T-helper 2 cell (primary cell): ENCODE measurements around the gene PLA2G6.
A peak's percentile ranks its signal among the peaks of the same experiment; 100 is the strongest.
"Not testable (repeated sequence)": the region's sequence is repeated elsewhere in the genome, so short reads cannot be mapped to it uniquely, and the experiment has no call there.

Source experiments
- DNase-seq, 5 experiments: peaks; one replicate each; pipeline versions ENCODE4 v3.0.0 to v3.0.0-alpha.2; 2012 to 2022

Gene PLA2G6

DNA sequence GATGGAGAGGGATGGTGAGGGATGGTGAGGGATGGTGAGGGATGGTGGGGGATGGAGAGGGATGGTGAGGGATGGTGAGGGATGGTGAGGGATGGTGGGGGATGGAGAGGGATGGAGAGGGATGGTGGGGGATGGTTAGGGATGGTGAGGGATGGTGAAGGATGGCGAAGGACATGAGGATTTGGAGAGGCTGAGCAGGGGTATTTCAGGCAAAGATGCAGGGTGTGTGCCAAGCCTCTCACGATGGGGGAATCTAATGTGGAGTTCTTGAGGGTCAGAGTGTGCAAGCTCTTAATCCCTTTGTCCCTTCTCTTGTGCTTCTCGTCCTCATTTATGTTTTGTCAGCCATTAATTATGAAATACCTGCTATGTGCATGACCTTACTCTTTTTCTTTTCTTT lies 7.5 kb upstream of the PLA2G6 start:
- DNase-seq: no peak

DNA sequence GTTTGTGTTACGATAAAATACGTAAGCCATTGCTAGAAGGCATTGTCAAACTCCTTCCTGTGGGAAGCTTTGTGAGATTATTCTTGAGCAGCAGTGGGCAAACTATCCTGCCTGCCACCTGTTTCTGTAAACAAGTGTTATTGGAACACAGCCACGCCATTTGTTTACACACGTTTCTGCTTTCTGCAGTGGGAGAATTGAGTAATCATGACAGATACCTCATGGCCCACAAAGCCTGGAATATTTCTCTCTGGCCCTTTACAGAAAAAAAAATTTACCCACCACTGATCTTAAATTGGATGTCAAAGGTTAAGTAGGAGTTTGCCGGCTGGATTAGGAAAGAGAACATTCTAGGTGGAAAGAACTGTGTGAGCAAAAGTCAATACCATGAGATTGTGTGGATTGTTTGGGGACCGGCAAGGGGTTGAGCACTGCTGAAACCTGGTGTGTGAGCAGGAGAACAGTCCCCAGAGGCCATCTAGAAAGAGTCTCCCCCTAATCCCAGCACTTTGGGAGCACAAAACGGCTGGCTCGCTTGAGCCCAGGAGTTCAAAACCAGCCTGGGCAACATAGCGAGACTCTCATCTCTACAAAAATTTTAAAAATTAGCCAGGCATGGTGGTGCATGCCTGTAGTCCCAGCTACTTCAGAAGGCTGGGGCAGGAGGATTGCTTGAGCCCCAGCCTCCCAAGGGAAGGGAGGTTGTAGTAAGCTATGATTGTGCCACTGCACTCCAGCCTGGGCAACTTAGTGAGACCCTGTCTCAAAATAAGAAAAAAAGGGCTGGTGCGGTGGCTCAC lies 6.0 kb upstream of the PLA2G6 start:
- no peak for DNase-seq

DNA sequence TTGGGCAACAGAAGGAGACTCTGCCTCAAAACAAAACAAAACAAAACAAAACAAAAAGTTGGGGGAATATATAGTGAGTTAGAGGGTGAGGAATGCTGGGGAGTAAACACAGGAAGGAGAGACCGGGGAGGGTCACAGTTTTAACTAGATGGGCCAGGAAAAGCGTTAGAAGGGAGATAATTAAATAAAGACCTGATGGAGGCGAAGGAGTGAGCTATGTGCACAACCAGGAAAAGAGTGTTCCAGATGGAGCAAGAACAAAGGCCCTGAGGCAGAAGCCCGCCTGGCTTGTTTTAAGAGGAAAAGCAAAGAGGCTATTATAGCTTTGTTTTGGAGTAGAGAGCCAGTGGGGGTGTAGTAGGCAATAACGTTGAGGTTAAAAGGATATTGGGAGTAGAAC lies 4.8 kb upstream of the PLA2G6 start:
- DNase-seq: no peak

DNA sequence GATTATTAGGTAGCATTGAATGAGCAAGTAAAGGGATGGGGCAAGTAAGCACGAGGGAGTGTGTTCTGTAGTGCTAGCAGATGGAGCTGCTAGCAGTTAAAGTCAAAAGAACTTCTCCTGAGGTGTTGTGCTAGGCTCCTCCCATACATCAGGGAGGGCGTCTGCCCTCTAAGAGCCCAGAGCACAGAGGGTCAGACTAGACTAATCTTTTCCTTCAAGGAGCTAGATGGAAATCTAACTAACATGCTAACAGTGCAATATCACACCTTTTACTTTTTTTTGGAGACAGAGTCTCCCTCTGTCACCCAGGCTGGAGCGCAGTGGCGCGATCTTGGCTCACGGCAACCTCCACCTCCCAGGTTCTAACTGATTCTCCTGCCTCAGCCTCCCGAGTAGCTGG lies 3.2 kb upstream of the PLA2G6 start:
- no peak for DNase-seq

DNA sequence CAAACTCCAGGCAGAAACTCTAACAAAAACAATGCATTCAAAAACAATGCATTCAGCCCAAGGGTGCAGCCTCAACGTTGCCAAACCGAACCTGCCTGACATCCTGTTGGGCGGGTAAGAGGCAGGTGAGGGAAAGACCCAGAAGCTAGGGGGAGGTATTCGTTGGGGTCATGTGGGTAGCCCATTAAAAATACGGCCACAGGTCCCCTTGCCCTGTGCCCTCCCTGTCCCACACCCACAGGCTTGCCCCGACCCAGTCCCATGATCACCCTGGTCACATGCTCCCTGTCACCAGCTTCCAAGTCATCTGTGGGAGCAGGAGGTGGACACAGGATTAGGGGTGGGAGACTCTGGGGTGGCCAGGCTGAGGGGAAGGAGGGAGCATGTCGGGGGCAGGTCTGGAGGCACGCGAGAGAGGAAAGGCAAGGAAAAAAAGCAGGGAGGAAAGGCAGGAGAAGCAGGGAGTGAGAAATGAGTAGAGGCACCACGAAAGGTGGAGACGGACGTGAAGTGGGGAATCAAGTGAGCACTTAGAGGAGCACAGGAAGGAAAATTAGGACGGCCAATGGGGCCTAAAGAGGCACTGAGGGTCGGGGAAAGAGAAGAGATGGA lies 683 bp downstream of the PLA2G6 start:
- DNase-seq: peak in 3 of 5 experiments; percentile 20 to 75 (median 49)

DNA sequence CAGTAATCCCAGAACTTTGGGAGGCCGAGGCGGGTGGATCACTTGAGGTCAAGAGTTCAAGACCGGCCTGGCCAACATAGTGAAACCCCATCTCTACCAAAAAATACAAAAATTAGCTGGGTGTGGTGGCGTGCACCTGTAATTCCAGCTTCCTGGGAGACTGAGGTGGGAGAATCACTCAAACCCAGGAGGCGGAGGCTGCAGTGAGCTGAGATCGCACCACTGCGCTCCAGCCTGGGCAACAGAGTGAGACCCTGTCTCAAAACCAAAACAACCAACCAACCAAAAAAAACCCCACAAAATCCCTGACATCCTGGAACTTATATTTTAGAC lies 3.1 kb downstream of the PLA2G6 start:
- not testable (repeated sequence) for DNase-seq

DNA sequence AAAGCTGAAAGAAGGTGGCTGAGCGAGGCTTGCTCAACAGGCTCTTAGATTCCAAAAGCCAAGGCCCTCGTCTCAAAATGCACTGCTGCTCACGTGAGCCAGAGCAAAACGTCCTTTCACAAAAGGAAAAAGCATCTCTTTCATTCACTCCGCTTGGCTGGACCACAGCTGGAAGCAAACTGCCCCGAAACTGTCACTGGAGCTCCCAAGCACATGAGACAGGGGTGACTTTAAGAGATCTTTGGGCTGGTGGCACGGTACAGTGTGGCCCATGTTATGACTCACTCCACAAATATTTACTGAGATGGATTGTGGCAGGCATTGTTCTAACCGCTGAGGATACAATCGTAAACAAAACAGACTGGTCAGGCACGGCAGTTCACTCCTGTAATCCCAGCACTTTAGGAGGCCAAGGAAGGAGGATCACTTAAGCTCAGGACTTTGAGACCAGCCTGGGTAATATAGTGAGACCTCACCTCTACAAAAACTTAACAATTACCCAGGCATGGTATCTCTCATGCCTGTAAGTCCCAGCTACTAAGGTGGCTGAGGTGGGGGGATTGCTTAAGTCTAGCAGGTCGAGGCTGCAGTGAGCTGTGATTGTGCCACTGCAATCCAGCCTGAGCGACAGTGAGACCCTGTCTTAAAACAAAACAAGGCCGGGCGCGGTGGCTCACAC lies 3.6 kb downstream of the PLA2G6 start:
- peak in 1 of 5 experiments; percentile 39 for DNase-seq

DNA sequence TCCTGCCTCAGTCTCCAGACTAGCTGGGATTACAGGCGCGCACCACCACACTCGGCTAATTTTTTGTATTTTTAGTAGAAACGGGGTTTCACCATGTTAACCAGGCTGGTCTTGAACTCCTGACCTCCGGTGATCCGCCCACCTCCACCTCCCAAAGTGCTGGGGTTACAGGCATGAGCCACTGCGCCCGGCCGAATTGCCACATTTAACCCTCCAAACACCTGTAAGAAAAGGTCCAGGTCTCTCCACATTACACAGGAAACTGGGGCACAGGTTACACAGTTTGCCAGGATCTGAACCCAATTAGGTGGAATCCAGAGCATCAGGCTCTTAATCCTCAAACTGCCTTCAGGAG lies 4.1 kb downstream of the PLA2G6 start:
- not testable (repeated sequence) for DNase-seq

DNA sequence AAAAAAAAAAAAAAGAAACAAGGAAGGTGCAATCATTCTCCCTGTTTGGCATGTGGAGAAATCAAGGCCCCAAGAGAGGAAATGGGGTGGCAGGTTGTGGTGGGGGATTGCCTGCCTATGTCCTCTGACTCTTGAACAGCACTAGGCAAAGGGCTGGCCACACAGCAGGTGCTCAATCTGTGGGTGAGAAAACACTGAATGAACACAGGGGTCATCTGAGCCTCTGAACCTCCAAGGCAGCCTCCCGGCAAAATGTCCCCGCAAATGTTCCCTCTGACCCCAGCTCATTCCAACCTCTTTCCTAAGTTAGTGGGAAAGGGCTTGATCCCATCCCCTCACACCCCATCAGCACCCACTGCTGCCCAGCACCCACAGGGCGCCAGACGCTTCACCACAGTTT lies 4.6 kb downstream of the PLA2G6 start:
- DNase-seq: peak in 2 of 5 experiments; percentile 18 to 64

DNA sequence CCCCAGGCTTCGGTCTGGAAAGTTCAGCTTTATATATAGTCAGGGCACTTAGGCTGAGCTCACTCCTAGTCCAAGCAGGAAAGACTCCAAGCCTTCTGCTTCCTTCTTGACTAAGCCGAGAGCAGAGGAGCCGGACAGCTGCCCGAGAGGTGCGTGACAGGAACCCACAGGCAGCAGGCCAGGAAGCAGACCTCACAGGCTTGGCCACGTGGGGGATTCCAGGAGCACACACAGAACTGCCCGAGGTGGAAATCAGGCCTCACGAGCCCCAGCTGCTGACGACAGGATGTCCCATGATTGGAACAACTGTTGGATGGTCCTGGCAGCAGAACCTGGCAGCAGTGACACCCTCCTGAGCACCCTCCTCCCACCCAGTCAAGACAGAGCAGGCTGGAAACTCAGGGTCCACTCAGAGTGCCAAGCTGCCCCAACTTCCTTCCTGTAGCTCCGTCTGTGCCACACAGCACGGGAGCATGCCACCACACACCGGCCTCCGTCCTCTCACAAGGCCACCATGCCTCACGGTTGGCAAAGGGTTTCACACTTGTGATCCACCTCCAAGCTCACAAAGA lies 5.4 kb downstream of the PLA2G6 start:
- DNase-seq: peak in 2 of 5 experiments; percentile 68 to 75

DNA sequence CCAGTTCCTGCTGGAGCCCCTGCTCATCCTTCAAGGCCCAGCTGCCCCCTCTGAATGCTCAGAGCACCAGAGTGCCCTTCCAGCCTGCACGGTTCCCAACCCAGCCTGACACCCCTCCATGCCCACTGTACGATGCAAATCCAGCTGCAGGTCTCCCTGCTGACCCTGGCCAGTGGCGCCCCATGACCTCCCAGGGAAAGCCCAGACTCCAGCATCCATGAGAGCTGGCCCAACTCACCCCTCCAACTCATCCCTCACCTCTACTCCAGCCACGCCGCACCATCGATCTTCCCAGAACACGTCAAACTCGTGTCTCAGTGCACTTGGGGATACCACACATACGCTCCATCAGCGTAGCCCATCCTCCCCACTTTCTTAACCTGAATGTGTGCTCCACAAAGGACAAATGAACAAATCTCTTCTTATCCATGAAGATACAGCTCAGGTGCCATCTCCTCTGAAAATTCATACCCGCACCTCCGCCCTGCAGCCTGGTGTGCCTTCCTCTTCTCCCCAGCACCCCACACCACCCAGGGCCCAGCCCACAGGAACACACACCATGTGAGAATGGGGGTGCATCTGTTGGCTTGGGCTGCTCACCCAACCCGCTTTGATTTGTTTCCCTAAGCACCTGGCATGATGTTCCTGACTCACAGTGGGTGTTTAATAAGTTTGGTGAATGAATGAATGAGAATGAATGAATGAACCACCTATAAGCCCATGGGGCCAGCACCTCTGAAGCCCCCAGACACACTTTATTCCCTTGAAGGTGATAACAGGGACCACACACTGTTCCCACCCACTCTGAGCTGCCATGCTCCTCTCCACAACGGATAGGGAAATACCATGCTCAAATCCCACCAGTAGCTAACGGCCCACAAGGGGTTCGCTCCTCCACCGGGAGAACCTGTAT lies 6.2 kb downstream of the PLA2G6 start:
- DNase-seq: no peak

DNA sequence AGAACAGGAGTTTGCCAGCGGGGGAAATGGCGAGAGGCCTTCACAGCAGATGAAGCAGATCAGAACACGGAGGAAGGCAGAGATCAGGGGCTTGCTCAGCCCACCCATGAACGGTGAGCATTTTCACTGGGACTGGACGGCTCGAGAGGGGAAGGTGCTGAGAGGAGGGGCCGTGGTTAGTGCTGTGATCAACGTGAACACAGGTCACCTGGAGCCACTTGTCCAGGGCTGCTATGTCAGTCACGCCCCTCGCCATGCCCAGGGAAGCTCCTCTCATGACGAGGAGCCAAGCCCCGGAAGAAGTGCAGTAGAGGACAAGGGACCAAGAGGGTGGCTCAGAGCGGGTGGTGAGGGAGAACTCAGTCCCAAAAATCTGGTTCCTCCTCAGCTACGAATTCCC lies 7.0 kb downstream of the PLA2G6 start:
- DNase-seq: no peak

DNA sequence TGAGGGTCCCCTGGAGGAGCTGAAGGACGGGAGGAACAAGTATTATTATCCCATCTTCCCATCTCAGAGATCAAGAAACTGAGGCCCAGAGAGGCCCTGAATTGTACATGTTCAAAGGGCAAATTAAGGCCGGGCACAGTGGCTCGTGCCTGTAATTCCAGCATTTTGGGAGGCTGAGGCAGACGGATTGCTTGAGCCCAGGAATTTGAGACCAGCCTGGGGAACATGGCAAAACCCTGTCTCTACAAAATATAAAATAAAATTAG lies 8.1 kb downstream of the PLA2G6 start:
- DNase-seq: no peak

DNA sequence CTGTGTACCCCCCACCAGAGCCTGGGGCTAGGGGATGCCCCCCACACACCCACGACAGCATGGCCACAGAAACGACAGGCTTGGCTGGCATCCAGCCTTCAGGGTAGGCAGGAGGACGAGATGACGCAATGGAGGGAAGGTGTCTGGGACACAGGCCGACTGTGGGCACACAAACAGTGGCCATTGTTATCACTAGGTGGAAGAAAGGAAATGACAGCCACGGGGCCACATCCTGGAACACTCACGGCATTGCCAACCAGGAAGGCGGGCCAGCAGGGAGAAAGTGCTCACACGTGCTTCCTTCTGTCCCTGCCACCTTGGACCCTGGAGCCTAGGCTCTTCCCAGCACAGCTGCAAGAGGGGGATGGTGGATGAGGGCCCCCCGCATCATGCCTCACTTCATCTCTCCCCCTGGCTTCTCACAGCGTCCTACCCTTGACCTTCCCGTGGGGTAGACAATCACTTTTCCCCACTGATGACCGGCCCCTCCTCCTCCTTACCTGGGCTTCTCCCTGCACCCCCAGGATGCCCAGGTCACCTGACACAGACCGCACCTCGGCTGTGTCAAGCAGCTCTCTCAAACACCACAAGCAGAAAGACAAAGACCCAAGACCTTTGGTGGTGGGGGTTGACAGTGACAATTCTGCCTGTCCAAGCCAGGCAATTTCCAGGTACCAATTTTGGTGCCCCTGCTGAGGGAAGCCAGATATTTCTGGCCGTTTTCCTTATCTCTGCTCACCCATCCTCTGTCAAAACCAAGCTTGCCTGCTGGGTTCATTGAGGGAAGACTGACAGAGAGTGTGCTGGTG lies 8.6 kb downstream of the PLA2G6 start:
- DNase-seq: peak in 2 of 5 experiments; percentile 50 to 88

DNA sequence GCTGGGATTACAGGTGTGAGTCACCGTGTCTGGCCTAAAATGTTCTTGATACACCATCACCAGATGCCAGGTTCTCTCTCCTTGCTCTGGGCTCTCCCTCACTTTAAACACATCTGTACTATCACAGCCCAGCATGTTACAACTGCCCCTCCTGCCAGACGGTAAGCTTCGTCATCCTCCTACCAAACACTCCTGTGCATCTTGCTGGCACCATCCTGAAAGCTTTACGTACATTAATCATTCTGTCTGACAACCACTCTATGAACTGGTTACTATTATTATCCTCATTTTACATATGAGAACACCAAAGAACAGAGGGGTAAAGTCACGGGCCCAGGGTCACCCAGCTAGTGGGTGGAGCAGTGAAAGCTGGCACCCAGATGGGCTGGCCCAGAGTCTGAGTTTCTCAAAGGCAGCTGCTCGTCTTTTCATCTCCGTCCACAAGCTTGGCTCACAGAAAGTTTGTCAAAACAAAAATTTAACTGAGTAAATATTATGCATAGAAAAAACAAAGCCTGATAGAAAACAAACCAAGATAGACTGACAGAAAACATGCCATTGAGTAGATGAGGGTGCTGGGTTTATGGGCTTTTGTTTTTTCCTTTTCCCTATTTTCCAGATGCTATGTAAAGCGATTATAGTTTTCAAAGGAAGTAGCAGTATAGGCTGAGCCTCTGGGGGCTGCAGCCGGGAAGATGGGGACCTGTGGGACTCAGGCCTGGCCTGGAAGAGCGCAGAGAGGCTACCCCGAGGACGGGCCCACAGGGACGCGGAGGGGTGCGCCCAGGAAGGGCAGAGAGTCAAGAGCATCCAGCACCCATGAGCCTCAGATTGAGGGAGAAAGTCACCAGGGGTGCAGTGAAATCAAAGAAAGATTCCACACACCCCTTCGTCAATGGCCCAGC lies 9.5 kb downstream of the PLA2G6 start:
- DNase-seq: no peak

DNA sequence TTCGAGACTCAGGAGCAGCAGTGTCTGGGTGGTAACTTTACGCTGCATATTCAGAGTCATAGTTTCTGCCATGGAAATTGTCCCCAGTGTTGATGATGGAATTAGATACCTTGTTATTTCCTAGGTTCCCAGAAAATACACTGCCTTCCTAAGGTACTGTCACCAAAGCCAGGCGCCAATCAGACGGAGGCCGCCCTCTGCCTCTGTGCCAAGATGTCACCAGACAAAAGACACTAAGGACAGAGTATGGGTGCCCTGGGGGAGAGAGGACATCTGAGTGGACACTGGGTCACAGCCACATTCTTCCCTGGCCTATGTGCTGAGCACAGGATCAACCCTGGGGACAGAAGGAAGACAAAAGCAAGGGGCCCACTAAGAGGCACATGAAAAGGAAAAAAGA lies 11.2 kb downstream of the PLA2G6 start:
- DNase-seq: no peak

DNA sequence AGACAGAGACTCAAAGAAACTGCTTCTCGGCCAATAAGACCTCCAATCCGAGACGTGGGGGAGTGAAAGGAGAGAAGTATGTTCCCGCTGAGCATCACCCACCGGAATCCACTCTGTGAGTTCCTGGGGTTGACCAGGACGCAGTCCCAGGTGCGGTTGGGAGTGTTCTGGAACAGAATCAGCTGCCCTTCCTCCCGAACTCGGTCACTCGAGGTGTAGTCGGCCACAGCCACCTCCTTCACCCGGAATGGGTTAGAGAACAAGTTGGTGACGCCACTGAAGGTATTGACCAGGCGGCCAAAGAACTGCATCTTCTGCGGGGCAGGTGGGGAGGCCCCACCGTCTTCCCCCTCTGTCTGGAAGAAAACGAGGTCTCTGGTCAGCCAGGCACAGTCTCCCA lies 12.5 kb downstream of the PLA2G6 start:
- no peak for DNase-seq

DNA sequence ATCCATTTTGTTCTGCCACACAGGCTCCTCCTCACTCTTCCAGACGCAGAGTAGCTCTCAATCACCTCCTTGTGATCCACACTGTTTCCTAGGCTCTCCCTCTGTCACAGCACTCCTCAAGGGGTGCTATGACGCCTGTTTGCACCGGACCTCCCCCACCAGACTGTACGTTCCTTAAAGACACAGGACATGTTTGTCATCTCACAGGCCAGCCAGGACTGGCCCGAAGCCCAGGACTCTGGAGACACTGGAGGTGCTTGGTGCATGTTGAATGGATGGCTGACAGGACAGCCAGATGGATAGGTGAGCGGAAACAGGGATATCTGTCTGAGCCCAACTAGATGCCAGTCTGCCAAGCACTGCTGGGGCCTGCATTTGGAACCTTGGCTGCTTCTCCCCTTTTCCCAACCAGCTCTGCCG lies 13.6 kb downstream of the PLA2G6 start:
- DNase-seq: no peak

DNA sequence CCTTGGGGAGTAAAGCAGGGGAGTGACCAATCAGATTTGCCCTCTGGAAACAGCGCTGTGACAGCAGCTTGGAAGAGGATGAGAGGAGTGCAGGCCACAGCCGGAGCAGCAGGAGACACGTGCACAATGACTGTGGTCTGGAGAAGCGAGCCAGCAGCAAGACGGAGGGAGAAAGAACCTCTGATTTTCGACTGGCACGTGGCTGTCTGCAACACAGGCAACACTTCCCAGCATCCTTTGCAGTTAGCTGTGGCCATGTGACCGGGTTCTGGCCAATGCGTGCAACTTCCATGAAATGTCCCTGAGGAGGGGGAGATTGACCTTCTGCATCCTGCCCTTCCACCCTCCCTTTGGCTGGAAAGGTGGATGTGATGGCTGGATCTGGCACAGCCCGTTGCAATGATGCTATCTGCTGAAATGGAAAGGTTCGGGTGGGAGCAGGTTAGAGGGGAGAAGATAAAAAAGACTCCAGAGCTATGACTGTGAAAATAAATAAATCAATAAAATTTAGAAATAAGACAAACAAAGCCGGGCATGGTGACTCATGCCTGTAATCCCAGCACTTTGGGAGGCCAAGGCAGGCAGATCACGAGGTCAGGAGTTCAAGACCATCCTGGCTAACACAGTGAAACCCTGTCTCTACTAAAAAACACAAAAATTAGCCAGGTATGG lies 15.6 kb downstream of the PLA2G6 start:
- DNase-seq: no peak

DNA sequence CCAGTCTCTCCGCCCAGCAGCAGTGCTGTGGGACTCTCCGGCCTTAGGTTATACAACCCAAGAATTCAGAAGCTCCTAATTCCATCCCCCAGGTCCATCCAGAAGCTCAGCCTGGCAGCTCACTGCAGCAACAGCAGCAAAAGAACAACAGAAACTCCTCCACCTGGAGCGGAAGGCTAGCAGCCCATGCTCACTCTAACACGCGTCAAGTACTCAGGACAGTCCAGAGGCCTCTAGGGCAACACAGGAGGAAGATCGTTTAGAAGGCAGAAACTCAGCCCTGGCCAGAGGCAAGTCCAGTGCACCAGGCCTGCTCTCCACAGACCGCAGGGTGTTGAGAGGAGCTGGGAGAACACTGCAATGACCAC lies 17.1 kb downstream of the PLA2G6 start:
- DNase-seq: no peak
